GM18511 (cell line): ENCODE measurements around the gene MAN1A2.

Experiments
- ATAC-seq: cut with Tn5 transposase; IDR thresholded peaks from one replicate; pipeline ENCODE4 v1.9.1; 2021; ENCODE audit warnings: mild to moderate bottlenecking, moderate library complexity; ENCODE audit not compliant: unreplicated experiment

The MAN1A2 gene

DNA sequence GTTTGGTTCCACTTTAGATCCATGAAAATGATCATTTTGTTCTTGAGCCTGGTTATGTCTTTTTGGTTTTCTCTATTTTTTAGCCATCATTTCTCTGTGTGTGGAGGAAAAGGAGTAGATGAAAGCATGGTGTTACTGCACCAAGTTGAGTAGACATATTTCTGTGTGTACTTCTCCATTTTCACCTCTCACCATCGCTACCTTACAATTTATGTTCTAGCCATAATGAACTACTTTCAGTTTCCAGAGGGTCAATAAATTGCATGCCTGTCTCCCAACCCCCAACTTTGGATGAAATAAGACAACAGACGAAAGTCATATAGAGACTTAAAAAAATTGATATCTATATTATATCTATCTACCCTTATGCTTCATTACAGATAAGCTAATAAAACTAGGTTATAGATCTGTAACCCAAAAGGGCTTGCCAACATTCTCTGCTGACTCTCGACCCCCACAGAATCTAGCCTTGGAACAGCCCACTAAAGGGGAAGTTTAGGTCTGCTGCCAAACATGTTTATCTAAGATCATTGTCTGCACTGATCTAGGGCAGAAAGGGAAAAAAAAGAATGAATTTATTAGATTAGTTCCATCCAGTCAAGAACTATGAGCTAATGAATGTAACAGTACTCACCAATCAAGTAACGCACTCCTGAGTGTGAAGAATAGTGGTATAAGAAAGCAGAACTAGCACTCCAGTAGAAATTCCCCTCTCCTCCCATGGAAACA is 7.5 kb upstream of the MAN1A2 start:
- ATAC-seq = no peak

DNA sequence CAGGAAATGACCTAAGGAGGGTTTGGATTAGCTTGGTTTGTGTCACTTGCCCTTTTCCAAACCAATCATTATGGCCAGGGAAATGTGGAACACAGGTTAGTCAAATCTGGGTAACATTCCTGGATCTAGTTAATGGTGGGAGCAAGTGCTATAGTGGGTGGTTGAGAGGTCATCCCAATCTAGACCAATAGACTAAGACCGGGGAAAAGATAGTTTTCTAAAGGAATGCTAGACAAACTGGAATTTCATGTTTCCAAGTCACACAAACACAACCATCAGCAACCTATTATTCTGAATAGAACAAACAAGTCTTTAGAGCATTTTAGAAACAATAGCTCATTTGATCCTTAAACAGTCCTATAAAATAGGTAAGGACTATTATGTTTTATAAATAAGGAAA is 4.3 kb upstream of the MAN1A2 start:
- ATAC-seq = no peak

- no peak for ATAC-seq
Measured at GRCh38 chr1:117363571-117364048, 3.6 kb upstream of the MAN1A2 start.

DNA sequence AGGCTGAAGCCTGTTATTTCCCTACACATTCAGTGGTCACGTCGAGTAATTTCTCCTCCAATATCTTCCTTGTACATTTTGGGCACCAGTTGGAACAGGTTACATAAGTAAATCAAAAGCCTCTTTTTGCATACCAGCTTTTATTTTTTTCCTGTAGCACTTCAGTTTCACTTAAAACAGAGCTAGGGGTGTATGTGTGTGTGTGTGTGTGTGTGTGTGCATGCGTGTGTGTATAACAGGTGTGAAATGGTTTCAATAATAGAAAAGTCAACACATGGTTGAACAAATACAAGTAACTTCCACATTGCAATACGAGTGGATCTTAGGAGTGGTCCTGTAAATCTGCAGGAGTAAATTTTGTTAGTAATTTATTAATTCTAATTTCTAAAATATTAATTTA is 3.0 kb upstream of the MAN1A2 start:
- no peak for ATAC-seq

DNA sequence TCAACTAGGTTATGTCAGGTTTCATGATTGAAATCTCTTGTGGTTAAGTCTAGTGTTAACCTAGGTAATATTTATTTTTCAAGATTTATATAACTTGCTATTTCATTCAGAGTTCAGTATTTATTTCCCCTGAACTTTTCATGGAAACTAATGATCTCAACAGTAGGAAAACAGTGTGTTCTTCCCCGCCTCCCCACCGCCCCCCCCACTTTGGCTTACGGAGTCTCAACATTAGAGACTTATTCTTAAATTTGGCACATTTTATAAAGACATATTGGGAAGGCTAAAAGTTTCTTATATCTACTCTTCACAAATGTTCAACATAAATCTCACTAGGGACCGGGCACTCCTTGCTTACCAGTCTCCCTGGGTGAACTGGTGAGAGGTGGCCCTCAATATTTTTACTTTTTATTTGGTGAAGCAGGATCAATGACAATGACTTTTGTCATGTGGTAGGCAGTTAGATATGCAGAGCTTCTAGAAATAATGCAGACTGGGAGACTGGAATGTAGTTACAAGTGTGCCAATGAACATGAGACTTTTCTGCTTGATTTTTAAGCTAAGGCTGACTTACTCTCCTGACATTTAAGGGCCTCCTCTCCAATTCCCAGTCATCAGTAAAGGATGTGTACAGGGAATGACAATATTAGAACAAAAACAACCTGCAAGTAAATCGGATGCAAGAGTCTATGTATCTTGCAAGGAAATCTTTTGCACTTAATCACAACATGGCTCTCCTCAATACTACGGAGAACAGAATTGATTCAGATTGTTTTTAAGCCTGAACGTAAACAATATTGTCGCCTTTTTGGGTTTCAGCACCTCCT is 1.7 kb upstream of the MAN1A2 start:
- no peak for ATAC-seq

- peak; percentile 48 for ATAC-seq
Measured at GRCh38 chr1:117366177-117367045, 838 bp upstream of the MAN1A2 start.

DNA sequence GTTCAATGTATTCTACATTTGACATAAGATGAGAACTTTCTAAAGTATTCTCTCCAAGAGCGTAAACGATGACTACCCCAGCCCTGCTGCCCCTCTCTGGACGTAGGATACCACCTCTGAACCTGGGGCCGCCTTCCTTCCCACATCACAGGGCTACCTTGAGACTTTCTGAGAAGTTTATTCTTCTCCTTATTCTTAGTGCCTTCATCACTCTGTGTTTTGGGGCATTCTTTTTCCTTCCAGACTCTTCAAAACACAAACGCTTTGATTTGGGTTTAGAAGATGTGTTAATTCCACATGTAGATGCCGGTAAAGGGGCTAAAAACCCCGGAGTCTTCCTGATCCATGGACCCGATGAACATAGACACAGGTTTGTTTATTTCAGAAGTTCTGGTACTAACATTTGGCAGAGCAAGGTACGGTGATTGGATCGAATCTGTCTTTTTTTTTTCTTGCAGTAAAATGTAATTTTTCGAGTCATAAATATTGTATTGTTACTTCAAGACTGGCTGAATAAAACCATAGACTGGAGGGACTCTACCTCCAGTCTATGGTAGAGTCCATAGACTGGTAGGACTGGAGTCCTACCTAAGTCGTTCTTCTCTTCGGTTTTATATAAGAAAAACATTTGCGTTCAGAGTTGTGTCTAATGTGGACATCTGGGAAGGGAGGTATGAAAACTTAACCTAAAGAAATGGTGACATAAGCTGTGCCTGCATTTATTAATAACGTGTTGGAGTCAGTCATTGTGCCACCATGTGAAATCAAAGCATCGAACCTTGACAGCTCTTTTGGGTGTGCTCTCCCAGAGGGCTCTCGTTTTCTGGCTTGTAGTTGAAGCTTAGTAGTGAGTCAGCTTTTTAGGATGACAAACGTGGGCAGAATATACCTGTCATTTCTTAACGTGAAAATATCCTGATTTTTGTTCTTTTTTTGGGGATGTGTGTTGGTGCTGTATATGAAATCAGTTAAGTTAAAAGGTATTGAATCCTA is 1.2 kb downstream of the MAN1A2 start:
- ATAC-seq = peak; percentile 18

GRCh38 chr1:117370071-117370470 is 2.8 kb downstream of the MAN1A2 start:
- no peak for ATAC-seq

DNA sequence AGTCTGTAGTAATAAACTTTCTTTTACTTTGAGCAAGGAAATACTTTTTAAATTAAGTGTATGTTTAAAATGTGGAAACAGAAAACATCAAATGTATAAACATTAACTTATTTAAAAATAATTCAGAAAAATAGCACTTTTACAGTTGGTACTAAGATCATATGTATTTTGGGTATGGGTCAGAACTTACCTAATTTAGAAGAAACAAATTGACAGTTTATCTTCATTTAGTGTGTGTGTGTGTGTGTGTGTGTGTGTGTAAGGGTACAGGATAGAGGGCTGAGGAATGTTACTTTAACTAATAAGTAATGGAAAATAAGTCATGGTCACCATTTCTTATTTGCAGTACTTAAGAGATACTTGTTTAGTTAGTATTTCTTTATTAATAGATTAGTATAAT is 3.3 kb downstream of the MAN1A2 start:
- ATAC-seq = no peak

DNA sequence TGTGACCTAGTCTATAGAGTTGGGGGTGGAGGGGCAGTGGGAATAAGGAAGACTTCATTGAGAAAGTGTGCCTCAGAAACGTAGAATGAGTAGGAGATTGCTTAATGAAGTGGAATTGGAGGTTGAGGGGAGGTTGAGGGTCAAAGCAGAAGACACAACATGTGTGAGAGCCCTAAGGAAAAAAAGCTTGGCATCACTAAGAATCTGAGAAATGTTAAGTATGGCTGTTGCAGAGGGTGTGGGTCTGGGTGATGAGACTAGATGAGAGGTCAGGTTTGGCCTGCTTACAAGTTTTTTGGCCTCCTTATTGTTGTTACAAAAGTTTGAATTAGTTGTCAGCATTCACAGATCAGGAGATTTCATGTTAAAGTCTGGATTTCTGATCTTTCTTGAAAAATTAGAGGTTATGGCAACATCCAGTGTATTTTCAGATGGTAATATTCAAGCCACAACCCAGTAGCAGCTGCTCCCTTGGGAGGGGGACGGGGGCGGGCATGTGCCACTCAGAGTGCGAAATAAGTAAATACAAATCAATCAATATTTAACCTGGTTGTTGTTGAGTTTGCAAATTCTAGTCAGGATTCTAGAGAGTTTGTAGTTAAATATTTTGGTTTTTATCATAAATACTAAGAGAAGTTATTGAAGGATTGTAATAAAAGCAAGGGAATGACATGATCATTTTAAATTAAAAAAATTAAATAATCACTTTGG is 4.3 kb downstream of the MAN1A2 start:
- no peak for ATAC-seq

DNA sequence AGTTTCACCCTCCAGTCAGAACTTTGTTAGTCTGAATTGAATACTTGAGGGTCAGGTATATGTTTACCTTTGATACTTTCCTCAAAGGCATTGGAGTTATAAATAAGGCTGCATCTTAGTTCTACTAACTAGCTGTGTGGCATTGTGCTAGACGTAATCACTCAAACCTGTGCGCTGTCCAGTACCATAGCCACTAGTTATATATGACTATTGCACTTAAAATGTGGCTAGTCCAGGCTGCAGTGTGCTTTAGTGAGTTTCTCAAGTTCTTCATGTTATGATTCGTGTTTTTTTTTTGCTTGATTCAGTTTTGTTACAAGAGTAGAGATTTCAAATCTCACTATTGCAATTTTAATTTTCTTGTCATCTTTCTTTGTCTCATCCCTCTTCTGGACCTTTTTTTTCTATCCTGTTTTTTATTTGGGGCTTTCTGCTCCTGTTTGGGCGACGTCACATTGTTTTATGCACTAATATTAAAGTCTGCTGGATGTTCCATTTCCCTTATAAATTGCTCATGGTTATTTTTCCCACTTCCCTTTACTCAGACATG is 5.7 kb downstream of the MAN1A2 start:
- no peak for ATAC-seq

GRCh38 chr1:117373932-117374331 is 6.7 kb downstream of the MAN1A2 start:
- ATAC-seq = no peak

DNA sequence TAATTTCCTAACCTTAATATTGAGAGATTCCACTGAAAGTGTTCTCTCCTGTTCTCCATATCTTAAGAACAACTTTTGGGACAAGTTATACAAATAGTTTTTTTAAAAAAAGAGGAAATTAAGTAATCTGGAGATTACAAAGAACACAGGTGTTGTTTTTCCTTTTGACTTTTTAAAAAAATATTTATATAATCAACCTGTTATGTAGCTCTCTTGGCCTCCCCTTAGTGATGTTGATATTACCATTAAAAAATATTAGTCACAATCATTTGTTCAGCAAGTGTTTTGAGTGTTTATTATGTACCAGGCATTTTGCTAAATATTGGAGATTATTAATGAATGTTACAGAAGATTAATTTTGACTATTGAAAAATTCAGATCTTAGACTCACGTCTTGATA is 8.1 kb downstream of the MAN1A2 start:
- no peak for ATAC-seq

DNA sequence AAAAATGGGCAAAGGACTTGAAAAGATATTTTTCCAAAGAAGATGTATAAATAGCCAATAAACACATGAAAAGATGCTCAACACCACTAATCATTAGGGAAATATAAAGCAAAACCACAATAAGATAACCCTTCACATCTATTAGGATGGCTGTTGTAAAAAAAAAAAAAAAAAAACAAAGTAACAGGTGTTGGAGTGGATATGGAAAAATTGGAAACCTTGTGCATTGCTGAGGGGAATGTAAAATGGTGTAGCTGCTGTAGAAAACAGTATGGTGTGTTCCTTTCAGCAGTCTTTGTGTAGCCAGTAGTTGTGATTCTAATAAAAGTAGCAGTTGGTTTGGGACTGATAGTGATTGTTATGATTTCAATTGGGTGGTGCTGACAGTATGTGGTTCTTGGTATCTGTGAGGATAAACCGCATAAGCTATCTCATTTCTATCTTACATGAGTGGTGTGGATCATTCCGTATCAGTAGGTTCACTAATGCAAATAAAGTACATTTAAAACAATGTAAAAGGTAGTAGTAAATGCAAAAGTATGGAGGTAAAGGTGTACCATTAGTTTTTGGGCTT is 19.9 kb downstream of the MAN1A2 start:
- ATAC-seq = no peak

GRCh38 chr1:117388328-117388727 is 21.1 kb downstream of the MAN1A2 start:
- ATAC-seq = no peak

DNA sequence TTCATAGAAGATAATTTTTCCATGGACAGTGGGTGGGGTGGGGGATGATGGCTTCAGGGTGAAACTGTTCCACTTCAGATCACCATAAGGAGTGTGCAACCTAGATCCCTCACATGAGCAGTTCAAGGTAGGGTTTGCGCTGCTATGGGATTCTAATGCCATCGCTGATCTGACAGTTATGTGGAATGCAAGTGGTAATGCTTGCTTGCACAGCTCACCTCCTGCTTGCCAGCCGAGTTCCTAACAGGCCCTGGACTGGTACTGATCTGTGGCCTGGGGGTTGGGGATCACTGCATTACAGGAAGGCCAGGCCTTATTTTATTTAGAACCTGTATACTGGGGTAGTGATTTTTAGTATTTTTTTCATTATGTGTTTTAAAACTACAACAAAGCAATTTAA is 22.0 kb downstream of the MAN1A2 start:
- ATAC-seq = no peak

- no peak for ATAC-seq
Measured at GRCh38 chr1:117389779-117390178, 22.5 kb downstream of the MAN1A2 start.

DNA sequence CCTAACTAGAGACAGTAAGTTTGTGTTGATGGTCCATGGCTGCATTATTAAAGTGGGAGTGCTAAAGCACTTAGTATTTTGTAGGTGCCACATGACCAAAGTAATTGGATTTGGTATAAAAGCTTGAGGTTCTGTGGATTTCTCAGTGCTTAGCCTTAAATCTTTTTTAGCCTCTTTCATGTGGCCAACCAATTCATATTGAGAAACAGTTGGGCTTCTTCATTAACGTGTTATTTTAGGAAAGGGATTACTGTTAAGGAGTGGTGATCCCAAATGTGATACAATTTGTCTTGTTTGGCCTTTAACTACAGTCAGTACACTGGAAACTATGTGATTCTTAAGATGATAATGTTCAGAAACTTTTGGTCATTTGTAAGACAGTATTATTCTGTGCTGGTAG is 25.5 kb downstream of the MAN1A2 start:
- ATAC-seq = no peak

- ATAC-seq = no peak
Measured at GRCh38 chr1:117396074-117396473, 28.8 kb downstream of the MAN1A2 start.
